Activated T-cell treated with anti-CD3 and anti-CD28 coated beads for 48 hours (primary cell): ENCODE results near the gene SLC17A9.
A peak's percentile ranks its signal among the peaks of the same experiment; 100 is the strongest.

Source experiments
- DNase-seq: peaks from one replicate; pipeline ENCODE4 v3.0.0-alpha.2; 2020; ENCODE audit warnings: low read depth

Gene SLC17A9

DNA sequence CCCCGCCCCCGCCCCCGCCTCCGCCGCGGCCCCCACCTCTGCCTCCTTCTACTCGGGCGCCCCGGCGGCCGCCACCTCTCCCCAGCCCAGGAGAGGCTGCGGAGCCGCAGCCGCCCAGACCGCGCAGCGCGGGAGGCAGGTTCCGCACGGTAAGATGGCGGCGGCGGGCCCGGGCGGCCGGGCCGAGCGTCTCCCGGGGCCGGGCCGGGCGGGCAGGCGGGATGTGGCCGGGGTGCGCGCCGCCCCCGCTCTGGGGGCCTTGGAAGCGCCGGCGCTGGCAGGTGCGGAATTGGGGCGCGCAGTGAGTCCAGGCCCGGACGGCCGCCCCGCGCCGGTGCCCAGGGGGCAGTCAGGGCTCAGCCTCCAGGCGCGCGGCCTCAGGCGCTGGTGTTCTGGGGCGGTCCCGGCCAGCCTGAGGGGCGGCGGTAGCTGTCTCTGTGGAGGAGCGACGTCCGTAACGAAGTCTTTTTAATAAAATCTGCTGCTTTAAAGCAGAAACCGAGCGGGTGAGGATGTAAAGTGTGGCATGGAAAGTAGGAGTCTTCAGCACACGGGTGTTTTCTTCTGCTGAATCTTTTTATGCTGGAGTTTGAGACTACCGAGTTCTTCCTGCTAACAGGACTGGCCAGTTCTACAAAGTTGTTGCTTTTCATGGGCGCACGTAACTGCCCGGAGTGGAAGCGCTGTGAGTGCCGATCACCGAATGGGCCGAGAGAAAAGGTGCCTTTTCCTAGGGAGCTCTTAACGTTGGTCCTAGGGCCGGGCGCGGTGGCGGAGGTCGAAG is 14.2 kb upstream of the SLC17A9 start, which contains the start of gene GID8:
Gene GID8, plus strand, starts transcription at position 43 of the 784 bp plus-strand sequence. CDS start 3,356 bp downstream, outside the sequence.
- peak; percentile 49 for DNase-seq

GRCh38 chr20:62940875-62941274 is 11.6 kb upstream of the SLC17A9 start:
- no peak for DNase-seq

- no peak for DNase-seq
These were observed 10.7 kb upstream of the SLC17A9 start for GRCh38 chr20:62941792-62942191.

GRCh38 chr20:62942456-62942855 is 10.1 kb upstream of the SLC17A9 start:
- DNase-seq: no peak

GRCh38 chr20:62943396-62943795 is 9.1 kb upstream of the SLC17A9 start:
- DNase-seq: no peak

GRCh38 chr20:62944184-62944583 is 8.3 kb upstream of the SLC17A9 start:
- no peak for DNase-seq

DNA sequence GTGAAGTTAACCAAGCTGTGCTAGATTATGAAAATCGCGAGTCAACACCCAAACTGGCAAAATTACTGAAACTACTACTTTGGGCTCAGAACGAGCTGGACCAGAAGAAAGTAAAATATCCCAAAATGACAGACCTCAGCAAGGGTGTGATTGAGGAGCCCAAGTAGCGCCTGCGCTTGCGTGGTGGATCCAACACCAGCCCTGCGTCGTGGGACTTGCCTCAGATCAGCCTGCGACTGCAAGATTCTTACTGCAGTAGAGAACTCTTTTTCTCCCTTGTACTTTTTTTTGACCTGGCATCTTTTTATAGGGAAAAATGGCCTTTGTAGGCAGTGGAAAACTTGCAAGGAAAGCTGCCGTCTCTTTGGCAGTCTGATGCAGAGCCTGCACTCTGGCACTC is 7.8 kb upstream of the SLC17A9 start:
- no peak for DNase-seq

GRCh38 chr20:62945771-62946339 is 6.7 kb upstream of the SLC17A9 start:
- DNase-seq: no peak

- DNase-seq: no peak
These were observed 5.6 kb upstream of the SLC17A9 start for GRCh38 chr20:62946918-62947317.

DNA sequence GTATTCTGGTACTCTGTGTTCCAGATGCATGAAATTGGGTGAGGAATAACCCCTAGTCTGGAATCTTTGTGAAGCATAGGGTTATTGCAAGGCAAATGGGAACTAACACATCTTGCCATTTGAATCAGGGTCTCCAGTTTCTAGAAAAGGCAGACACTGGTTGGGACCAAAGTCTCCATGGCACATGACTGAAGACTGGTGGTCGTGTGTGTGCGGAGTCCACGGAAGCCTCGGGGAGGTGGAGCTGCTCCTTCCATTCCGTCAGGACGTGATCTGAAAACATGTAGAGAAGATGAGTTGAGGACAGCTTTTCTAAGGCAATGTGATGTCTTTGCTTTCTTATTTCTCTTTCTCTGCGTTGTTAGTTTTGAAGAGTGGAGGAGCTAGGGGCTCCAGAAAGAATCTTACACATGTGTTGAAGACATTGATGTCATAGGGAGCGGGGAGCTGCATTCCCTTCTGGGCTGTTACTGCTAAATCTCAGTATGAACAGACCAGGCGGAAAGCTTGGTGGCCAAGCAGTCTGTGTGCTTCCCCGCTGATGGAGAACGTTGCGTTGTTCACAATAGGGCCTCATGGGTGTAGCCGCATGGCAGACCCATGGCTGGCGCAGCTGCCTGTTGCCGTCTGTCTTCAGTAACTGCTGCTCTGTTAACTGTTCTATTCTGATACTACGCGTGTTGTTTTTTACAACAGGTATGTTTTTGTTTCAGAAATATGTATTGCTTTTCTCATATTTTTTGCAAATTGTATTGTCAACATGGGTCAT is 4.8 kb upstream of the SLC17A9 start:
- no peak for DNase-seq

DNA sequence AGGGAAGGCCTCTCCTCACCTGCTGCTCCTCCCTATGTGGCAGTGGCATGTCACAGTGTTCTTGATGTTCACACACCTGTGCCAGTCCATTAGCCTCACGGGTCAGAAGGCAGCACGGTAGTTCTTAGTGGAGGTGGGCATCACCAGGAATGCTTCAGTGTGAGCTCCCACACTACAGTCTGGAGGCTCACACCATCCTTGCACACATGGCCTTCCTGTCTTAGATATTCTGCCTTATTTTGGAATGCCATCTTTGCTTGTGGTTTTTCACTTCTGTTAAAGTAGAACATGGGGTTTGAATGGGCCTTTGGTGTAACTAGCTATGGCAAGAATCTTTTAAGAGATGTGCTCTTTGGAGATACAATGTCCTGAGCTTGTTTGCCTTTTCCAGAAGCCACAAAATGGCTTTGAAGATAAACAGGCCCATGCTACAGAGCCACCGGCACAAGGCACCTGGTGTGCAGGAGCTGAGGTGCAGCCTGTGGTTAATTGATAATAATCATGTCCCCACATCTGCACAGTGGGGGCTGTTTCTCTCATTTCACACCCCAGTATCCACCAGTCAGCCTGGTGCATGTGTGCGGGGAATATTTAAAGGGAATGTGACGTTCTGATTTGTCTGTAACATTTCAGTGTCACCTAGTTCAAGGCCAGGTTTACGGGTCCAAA is 3.2 kb upstream of the SLC17A9 start:
- DNase-seq: no peak

DNA sequence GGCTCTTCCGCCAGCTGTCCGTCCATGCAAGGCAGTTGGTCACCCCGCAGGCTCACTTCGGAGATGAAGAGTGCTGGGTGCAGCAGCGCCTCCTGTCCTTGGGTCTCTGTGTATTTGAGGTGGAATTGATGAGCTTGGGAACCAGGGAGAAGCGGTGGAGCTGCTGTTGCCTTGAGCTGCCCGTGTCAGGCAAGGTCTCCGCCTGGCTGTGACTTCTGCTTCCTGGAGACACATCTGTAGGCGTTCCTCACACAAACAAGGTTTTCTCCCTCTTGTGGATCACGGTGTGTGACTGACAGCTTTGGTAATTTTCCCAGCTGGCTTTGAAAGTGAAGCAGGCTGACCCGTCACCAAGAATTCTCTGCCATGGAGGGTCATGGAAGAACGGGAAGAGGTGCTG is 2.5 kb upstream of the SLC17A9 start:
- DNase-seq: no peak

- no peak for DNase-seq
These were observed 1.8 kb upstream of the SLC17A9 start for GRCh38 chr20:62950741-62951140.

DNA sequence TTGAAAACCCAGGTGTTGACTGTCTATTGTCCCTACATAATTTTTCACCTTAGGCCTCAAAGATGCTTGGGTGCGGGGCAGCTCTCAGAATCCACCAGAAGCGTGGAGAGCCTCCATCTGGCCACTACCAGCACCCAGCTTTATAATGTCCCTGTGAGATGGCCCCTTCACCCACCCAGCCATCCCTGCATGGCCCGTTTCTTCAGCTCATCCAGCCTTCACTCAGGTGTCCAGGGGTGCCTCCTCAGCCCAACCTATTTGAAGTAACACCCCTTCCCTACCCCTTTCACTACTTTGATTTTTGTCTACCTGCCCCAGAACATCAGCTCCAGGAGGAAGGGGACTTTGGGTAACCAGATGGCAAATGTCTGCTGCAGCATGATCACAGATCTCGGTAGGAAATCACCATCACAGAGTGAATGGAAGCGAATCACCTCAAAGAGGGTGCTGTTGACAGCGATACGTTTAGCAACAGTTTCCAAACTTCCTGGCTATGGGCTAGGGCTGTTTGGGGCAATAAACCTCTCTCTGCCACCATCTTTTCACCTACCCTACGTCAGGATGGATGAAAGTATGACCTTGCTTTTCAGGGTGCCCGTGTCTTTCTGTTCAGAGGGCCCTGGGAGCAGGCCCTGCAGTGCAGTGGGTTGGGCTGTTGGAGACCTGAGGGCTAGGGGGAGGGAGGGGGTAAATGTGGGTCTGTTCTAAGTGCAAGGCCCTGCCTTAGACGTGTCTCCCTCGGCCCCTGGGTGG is 1.2 kb upstream of the SLC17A9 start:
- no peak for DNase-seq

DNA sequence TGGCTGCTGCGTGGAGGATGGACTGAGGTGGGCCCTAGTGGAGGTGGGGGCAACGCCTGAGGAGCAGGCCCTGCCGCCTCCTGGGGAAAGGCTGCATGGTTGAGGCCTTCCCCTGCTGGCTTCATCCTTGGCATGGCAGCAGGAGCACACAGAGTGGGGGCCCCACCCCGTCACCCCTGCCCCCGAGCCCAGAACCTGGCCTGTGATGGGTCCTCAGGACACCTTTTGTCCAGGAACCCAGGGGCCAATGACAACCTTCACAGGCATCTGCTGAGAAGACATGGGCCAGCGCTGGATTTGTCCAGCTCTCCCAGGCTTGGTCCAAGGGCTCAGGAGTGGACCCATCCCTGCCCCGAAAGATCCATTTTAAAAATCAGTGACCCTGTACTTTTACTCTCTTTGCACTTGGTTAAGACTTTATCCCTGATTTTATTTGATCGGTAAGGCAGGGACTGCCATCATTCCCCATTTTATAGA is 575 bp upstream of the SLC17A9 start:
- no peak for DNase-seq

DNA sequence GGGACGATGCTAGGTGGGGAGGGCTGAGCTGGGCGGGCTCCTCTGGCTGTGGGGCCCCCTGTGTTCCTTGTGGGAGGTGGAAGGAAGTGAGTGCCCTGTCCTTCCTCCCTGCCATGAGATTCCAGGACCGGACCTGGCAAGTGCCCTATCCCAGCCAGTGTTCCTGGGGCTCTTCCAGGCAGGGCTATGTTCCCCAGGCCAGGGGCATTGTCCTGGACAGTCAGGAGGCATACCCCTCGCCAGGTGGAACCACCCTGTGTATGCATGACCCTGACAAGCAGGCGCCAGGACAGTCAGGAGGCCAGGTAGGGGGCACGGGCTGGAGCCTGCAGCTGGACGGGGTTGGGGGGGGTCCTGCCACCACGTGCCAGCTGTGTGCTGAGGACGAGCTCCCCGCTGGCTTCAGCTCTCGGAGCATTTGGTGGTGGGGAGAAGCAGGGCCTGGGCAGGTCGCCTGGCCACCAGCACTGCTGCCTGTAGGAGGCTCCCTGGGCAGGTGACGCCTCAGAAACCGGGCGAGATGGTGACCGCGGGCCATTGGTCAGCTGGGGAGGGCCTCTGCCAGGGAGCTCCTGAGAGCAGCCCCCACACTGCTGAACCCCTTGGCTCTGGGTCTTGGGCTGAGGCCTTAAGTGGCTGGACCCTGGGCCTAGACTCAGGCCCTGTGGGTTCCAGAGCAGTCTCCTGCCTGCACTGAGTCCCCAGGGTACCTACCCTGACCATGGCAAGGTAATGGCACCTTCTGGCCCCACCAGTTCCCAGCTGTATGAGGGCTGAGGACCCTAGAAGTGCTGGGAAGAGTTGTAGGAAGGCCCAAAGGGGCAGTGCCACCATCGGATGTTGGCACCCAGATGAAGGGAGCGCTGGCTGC is 694 bp downstream of the SLC17A9 start:
- no peak for DNase-seq

- peak; percentile 51 for DNase-seq
These were observed 1.6 kb downstream of the SLC17A9 start for GRCh38 chr20:62953839-62954703.

GRCh38 chr20:62955519-62956386 is 3.2 kb downstream of the SLC17A9 start:
- DNase-seq: no peak
